GM20431 (cell line): ENCODE measurements around the gene MARK2.

Experiments
- in situ Hi-C: fragments of 300-500 bp; cut with MseI, MboI; formaldehyde crosslinking; loops from one replicate; pipeline ENCODE4 v1.15.0; 2020; ENCODE audit warnings: low sequenced_read_pairs; ENCODE audit not compliant: unreplicated experiment

MARK2 gene

DNA sequence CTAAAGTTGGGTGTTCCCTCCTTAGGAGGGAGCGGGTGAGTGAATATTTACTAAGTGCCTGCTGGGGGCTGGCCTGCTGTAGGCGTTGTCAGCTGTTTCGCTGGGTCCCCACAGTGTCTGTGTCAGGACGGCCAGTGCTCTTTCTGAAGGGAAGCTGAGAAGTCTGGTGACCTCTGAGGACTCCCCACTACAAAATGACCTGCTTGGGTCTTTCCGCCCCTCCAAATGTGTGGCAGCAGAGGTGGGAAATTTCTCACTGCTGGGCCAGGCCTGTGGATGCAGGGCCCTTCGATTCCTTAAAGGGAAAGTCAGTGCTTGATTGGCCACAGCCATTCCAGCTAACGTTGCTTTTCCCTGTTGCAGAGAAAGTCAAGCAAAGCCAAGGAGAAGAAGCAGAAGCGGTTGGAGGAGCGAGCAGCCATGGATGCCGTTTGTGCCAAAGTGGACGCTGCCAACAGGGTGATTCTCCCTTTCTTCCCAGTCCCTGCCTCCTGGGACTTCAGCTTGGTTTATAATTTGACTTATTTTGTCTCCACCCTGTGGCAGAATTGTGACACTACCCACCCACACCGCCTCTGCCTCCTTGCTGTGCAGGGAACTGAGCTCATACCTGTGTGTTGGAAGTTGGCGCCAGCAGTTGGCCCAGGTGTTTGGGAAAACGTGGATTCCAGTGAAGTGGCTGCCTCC is 106.7 kb downstream of the MARK2 start:
- in situ Hi-C loops: no loop called here

DNA sequence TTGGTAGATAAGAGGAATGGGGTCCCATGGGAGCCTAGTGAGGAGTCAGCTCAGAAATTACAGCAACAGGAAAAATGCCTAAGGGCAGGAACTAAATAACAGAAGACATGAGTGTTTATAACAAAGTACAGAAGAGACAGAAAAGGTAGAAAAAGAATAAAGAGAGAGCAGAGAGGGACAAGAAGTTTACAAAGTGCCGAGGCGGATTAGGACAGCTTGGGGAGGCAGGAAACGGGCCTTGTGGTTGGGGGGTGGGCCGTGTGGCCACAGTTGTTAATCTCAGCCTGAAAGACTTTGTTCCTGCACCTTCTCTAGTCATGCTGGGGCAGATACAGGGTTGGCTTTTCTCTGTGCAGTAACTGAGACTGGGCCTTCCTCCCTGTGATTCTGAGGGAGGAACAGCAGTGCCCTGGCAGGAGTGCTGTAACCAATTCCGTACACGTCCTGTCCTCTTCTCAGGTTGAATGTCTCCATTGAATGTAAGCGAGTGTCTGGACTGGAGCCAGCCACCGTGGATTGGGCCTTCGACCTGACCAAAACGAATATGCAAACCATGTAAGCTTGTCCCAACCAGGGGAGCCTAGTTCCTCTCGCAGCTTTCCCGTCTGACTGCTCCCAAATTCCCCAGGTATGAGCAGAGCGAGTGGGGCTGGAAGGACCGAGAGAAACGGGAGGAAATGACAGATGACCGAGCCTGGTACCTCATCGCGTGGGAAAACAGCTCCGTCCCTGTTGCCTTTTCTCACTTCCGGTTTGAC is 113.0 kb downstream of the MARK2 start:
- in situ Hi-C loops: no loop called here

DNA sequence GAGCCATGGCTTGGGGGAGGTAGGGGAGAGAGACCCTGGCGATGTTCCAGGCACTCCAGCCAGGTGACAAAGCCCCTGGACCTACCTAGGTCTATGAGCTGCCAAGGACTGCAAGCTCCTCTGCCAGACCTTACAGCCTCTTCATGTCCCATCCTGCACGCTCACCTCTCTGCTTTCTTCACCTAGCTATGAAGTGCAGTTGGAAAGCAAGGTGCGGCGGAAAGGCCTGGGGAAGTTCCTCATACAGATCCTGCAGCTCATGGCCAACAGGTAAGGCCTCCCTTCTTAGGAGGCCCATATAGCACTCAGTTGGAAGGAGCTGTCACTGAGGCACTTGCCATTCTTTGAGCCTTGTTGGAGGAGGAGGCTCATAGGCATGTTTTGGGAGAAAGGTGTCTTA is 113.7 kb downstream of the MARK2 start:
- in situ Hi-C loops: no loop called here

GRCh38 chr11:63958008-63958407 is 119.1 kb downstream of the MARK2 start:
- in situ Hi-C loops: no loop called here
